GM10847 (cell line): ENCODE data around the gene SMC3.

Source experiments
- POLR2A ChIP-seq: IDR thresholded peaks from 2 replicates; pipeline ENCODE4 v1.6.1; 2011; ENCODE audit not compliant: insufficient read length; ENCODE audit errors: extremely low read depth

Gene SMC3

DNA sequence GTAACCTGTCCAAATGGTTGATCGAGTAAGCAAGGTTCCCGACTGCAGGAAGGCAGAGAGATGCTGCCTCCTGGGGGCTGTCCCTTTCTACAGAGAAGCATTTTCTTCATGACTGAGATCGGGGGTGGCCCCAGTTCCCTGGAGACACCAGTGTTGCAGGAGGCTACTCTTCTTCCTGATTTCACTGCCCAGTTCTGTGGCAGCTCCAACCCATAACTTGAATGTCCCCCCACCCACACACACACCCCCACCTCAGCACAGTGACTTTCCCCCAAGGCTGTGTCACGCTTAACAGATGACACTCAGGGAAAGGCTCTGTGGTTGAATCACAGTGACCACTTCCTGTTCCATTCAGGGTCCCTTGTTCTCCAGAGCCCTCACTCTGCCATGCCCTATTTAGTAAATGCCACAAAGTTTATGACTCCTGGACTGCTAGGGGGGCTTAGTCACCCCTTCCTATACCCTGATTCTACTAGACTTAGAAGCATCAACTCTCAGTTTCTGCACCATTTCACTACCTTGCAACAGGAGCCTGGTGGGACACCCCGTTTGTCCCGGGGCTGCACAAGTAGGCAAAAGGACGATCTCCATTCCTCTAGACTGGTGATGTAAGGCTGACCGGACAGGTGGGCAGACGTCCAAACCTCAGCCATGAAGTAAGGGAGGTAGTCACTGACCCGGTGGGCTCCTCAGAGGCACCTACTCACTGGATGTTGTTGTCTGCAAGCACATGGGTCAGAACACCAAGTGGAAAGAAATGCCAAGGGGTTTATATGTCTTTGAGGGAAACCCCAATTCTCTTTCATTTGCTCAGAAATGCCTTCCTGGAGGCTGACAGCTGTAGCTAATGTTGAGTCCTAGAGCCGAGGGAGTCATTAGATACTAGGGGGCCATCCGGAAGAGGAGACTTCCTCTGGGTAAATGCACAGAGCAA is 31.3 kb upstream of the SMC3 start:
- no peak for TF ChIP-seq POLR2A

DNA sequence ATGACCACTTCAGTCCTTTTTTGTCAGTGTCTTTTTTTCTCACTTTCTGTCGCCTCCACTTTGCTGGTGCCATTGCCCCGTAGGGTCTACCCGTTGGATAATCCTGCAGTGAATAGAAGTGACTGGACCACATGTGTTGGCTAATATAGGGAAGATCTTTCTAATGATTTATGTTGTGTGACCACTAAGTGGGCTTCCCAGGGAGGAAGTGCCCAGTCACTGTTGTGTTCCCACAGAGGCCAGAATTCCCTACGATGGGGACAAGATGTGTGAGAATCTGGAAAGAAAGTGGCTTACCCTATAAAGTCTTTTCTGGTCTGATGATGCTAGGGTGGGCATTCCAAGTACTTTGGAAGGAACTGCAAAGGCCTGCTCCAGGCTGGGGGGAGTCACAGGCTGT is 28.4 kb upstream of the SMC3 start:
- TF ChIP-seq POLR2A = no peak

DNA sequence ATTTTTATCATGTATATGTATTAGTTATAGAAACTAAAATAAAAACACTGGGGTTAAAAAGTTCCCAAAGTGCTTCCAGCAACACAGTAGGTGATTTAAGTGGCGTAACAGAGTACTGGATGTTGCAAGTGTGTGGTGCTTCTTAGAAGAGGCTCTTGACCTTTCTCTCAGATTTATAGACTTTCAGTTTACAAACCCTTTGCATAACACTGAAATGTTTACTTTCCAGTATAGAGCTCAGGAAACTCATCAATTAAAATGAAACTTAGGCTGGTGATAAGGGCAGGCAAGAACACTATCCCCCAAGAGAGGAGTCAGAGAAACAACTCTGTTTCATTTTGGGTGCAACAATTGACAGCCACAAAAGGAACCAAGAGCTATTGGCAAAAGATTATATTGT is 27.5 kb upstream of the SMC3 start:
- no peak for TF ChIP-seq POLR2A

DNA sequence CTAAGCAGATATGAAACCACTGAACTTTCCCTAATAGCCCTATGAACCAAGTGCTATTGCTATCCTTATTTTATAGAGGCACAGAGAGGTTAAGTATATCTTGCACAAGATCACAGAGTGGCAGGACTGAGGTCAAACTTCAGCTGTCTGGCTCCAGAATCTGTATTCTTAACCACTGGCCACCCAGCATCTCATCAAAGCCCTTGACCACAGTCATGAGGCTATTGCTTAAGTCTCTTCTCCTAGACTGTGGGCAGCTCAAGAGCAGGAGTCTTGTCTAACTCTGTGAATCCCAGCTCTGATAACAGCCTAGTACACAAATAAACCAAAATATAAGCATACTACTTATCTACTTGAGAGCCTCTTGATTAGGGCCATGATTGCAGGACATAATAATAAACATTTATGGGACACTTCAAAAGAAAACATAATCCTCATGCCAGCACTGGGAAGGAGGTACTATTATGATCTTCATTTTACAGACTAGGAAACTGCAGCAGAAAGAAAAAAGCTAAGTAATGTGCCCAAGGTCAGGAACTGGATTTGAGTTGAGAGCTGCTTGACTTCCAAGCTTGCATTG is 22.4 kb upstream of the SMC3 start:
- TF ChIP-seq POLR2A = no peak

DNA sequence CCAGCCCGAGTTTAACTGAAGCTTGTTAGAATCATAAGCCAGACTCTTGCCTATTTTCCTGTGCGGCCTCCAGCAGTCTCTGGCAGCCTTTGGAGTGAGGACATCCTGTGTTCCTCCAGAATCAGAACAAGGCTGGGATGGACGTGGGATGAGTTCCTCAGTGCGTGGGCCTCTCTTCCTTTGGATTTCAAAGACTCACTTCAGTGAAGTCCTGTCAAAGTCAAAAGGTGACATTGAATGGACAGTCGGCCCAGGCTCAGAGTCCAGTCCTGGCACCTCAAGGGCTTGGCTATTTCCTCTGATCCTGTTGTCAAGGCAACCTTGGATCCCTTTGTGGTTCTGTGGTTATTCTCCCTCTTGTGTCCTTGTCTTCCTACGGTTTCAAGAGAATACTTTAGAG is 21.4 kb upstream of the SMC3 start:
- no peak for TF ChIP-seq POLR2A

DNA sequence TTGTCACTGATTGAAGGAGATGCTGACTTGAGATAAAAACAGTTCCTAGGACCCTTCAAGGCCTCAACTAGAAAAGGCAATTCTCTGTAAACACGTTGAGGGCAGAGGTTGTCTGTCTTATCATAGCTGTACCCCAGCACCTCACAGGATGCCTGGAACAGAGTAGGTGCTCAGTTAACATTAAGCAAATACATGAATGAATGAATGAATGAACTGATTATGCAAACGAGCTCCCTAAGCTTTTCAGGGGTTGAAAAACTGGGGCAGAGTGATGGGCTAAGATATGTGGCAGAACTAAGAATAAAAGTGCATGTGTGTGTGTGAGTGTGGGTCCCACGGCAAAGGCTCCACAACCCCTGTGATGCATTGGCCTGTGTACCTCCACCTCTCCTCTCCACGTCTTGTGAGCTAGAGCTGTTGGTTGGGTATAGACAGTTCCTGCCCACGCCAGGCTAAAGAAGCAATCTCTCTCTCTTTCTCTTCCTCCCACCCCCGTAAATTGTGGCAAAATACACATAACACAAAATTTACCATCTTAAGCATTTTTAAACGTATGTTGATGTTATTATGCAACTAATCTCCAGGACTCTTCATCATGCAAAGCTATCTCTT is 20.9 kb upstream of the SMC3 start:
- no peak for TF ChIP-seq POLR2A

DNA sequence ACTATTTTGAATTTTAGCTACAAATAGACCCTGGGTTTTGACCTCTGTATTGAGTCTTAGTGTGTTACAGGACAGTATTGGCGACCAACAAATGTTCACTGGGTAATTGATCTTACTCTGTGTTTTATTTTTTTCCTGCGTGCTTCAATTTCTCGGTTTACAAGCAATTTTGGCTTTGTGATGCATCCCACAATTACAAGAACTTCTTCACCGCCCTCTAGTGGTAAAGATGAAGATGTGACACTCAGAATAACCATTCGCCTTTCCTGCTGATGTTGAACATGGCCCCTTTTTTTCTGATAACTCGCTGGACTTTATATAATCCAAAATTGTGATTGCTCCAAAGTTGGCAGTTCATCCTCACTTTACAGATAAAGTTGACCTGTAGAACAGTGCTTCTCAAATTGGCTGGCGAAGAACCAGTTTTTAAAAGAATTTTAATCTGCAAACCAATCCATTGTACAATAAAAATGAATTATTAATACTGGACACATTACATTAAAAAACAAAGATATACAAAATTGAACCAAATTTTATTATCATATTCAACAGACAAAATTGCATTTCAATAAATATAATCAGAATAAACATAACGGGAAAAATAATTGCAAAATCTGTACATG is 20.2 kb upstream of the SMC3 start:
- no peak for TF ChIP-seq POLR2A

DNA sequence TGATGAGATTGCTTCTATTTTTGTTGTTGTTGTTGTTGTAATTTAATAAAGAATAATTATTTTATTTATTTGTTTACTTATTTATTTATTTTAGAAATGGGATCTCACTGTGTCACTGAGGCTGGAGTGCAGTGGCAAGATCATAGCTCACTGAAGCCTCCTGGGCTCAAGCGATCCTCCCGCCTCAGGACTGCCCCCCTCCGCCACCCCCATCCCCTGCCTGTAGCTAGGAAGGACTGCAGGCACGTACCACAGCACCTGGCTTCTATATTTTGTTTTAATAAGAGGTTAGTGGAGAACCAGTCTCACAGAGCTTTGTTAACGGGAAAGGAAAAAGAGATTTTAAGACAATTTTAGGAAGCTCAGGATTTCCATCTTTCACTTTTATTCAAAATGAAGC is 19.5 kb upstream of the SMC3 start:
- no peak for TF ChIP-seq POLR2A

DNA sequence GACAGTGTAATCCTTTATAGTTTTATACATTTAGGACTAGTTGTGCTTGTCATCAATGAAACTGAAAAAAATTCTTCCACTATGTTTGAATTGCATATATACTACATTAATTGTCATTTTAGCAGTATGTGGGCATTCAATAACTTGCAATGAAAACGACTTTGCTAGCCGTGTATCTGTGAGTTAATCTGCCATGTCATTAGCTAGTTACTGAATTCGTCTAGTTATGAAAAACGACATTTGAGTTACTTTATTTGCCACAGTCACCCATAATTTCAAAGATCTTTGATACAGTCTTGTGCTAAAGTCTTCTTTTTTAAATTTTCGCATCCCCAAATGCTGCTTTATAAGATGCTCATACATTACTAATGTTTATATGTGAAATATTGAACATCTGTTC is 18.3 kb upstream of the SMC3 start:
- TF ChIP-seq POLR2A = no peak

DNA sequence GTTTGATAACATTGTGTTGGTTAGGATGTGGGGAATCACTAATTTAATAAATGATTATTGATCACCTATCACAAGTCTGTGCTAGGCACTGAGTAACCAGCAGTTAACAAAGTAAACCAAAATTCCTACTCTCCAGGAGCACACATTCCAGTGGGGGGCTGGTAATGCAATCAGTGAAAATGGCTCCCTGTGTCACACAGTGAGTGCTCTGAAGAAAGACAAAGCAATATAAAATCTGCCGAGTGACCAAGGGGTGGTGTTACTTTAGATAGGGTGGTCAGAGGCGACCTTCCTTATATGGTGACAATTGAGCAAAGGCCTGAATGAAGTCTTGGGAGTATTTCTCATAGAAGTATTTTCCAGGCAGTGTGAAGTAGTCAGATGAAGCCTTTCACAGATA is 13.6 kb upstream of the SMC3 start:
- no peak for TF ChIP-seq POLR2A

DNA sequence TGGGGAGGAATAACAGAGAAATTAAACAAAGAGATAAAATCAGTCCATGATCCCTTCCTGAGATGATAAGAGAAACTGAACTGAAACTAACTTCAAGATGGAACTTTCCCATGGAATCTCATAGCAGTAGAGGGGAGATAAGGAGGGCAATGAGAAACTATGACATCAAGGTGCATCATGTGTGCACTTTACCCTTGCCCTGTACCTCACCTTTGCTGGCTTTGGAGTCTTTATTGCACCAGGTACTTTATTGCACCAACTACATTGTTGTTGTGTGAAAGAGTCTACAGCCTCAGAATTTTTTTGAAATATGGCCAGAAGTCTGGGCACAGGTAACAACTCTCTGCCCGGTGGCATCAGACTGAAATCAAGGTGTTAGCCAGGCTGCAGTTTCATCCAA is 11.2 kb upstream of the SMC3 start:
- no peak for TF ChIP-seq POLR2A

DNA sequence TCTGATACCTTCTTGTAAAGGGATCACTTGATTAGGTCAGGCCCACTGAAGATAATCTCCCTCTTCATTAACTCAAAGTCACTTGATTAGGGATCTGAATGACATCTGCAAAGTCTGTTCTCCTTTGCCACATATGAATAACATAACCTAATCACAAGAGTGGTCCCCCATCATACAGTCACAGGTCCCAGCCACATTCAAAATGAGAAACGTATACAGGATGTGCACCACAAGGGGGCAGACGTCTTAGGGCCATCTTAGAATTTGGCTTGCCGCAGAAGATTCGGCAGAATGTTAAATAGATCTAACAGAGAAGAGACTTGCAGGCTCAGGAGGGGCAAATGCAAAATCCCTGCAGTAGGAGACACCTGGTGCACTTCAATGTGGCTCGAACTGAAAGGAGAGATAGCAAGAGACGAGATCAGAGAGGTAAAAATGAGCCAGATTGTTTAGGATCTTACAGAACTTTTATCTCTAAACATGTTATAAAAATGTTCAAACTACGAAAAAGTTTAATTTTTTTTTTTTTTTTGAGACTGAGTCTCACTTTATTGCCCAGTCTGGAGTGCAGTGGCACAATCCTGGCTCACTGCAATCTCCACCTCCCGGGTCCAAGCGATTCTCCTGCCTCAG is 10.4 kb upstream of the SMC3 start:
- TF ChIP-seq POLR2A = no peak

DNA sequence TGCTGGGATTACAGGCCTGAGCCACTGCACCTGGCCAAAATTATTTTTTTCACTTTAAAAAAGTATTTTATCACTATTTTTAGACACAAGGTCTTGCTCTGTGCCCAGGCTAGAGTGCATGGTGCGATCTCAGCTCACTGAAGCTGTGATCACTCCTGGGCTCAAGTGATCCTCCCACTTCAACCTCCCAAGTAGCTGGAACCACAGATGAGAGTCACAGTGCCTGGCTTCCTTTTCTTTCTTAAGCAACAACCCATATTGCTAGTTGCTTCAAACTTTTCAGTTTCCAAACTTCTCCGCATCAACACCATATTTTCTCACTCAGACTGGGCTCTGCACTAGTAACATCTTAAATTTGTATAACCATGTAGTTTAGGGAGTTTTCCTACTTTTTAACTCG is 9.5 kb upstream of the SMC3 start:
- TF ChIP-seq POLR2A = no peak

DNA sequence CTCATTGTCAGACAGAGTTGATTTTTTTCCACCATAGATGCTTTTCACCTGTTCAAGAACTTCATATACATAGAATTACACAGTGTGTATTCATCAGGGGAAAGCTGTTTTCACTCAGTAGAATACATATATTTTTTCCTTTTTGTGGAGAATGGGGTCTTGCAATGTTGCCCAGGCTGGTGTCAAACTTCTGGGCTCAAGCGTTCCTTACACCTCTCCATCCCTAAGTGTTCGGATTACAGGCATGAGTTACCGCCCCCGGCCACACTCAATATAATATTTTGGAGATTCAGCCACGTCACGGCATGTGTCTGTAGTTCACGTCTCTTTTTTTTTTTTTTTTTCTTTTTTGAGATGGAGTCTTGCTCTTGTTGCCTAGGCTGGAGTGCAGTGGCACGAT is 7.5 kb upstream of the SMC3 start:
- no peak for TF ChIP-seq POLR2A

DNA sequence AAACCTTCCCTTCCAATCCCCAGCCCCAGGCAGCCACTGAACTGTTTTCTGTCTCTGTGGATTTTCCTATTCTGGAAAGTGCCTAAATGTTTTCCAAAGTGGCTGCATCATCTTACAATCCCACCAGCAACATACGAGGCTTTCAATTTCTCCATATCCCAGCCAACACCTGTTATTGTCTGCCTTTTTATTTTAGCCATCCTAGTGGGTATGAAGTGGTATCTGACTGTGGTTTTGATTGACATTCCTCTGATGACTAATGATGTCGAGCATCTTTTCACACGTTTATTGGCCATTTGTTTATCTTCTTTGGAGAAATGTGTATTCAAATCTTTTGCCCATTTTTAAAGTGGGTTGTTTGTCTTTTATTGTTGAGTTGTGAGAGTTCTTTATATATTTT is 6.2 kb upstream of the SMC3 start:
- no peak for TF ChIP-seq POLR2A
